Activated CD4-positive, CD25-positive, alpha-beta regulatory T cell treated with anti-CD3 and anti-CD28 coated beads, Interleukin-2, amount 50 U/mL, for 16 hours (primary cell): ENCODE data around the gene SS18.

Experiments
- DNase-seq: peaks from one replicate; pipeline ENCODE4 v3.0.0-alpha.2; 2020; ENCODE audit warnings: low read depth, low spot score

The SS18 gene

GRCh38 chr18:26003817-26004216, 86.6 kb downstream of the SS18 start:
- no peak for DNase-seq

DNA sequence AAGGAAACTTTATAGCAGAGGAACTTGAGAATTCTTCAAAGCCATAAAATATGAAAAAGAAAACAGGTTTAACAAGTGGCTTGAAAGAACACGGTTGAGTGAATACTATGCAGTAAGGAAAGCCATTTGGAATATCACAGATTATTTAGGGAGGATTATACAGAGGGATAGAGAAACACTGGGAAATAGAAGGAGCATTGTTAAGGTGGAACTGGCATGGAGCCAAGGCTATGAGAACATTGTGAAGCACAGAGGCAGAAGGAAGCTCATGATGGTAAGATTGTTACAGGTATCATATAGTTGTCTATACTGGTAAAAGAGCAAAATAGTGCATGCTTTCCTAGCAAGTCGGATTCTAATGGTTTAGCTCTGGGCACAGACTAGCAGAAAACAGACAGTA, 87.1 kb downstream of the SS18 start:
- no peak for DNase-seq

- no peak for DNase-seq
Measured at GRCh38 chr18:26002375-26002910, 88.0 kb downstream of the SS18 start.

DNA sequence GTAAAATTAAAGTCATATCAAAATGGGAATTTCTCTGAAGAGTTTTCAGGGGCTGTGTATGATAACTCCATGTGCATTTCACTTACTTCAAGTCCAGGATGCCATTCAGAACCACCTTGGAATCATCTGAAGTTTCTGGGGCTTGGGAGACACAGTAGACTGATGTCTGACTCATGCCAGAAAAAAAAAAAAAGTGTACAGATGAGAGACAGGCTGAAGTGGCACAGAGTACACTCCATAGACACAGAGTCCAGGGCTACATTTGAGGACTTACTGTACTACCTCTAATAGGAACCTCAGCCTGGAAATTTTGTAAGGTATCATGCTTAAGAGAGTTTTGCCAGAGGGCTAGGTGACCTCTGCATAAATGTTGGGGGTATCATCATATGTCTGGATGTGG, 92.0 kb downstream of the SS18 start:
- no peak for DNase-seq

GRCh38 chr18:25992566-25992965, 97.8 kb downstream of the SS18 start:
- DNase-seq = no peak

GRCh38 chr18:25990473-25990872, 99.9 kb downstream of the SS18 start:
- no peak for DNase-seq

- no peak for DNase-seq
Measured at GRCh38 chr18:25985707-25986394, 104.6 kb downstream of the SS18 start.

DNA sequence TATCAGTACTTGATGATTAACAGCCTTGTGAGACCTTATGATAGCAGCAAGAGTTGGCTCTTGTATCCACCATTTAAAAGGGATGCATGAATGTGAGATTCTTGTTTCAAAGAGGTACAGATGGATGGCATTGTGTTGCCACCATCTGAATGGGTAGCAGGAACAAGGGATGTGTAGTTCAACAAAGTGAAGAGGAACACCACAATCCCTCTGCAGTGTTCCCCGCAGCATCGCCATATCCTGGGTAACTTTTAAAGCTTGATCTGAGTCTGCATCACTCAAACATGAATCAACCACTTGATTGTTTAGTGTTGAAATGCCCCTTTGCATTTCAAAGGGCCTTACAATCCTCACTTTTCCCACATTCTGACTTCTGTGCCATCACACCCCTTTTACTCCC, 106.7 kb downstream of the SS18 start:
- no peak for DNase-seq

- no peak for DNase-seq
Measured at GRCh38 chr18:25982961-25983360, 107.5 kb downstream of the SS18 start.

DNA sequence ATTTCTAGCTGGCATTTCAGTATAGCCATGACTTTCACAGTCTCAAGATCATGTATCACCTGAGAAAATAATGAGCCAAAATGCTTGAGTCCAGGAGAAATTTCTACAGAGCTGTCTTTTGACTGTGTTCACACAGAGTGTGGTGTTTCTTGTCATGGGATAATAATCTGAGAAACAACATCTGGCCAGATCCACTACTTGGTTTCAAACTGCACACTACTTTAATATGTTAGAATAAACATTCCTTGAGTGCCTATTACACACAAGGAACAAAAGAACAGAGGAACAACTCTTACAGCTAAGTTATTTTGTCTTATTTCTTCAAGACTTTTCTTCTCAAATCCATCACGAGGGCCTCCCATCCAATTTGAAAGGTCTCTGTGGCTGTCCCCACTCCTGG, 108.3 kb downstream of the SS18 start:
- DNase-seq = no peak

- no peak for DNase-seq
Measured at GRCh38 chr18:25979369-25980040, 110.9 kb downstream of the SS18 start.

DNA sequence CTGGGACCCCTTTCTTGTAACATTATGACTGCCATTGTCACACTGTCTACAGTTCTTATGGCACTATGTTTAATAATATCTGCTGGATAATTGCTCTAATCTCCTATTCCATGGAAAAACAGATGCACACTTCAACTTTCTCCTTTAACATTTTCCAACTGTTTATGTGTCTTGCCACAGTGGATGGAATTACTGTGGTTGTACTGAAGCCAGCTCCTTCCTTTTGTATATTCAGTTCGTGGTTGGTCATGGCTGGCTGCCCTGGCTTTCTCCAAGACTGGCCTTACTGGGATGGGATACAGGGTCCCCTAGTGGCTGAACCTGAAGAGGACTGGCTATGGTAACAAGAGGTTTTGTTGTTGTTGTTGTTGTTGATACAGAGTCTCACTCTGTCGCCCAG, 113.9 kb downstream of the SS18 start:
- DNase-seq = no peak

DNA sequence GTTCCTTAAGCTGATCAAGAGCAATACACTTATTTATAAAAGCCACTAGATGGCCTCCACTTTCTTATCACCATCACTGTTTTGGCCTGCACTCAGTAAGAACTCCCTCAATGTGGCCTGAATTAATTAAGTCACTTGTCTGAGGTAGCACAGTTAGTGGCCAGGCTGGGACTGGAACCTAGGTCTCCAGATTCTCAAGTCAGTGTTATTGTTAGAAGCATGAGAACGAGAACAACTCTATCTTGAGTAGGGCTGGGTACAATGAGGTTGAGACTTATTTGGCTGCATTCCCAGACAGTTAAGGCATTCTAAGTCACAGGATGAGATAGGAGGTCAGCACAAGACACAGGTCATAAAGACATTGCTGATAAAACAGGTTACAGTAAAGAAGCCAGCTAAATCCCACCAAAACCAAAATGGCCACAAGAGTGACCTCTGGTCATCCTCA, 115.8 kb downstream of the SS18 start:
- no peak for DNase-seq
